HG02798 (cell line): Measurements from ENCODE around the gene CCL18.
"Not testable (repeated sequence)": the region's sequence is repeated elsewhere in the genome, so short reads cannot be mapped to it uniquely, and the experiment has no call there.

Source experiments
- ATAC-seq: cut with Tn5 transposase; IDR thresholded peaks from one replicate; pipeline ENCODE4 v1.9.1; 2021; ENCODE audit warnings: mild to moderate bottlenecking; ENCODE audit not compliant: unreplicated experiment, poor library complexity

CCL18 gene

DNA sequence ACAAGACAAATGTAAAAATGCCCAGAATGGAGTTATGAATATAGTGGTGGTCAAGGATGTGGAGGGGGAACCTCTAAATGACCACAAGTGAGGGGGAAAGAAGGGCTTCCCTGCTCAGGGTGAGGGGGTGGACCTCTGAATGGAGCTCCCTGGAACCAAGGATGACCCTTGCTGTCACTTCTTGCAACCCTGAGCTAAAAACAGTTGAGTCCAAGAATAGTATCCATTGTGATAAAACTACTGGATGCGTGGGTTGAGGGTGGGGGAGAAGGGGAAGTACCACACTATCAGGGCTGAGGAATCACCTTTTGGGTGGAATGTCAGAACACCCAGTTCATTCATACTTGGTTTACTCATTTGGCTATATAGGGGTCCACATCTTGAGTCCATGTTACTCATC is 34.9 kb downstream of the CCL18 start:
- ATAC-seq, result not testable (repeated sequence)

DNA sequence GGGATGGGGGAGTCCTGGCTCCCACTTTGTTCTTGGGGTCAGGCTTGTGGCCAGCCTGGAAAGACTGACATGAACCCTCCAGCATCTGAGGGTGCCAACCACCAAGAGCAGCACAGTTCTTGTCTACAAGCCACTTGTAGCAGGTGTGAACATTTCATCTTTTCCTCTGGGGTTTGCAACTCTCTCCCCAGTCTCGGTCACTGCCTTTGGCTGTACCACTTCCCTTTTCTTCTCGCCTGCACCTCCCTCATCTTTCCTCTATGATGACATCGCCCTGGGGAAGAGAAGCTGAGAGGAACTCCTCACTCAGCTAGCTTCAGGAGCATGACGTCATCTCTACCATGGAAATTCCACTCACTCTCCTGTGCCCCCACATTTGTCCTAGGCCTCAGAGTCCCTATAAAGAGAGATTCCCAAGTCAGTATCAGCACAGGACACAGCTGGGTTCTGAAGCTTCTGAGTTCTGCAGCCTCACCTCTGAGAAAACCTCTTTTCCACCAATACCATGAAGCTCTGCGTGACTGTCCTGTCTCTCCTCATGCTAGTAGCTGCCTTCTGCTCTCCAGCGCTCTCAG is 39.4 kb downstream of the CCL18 start, which contains the start of gene CCL4:
Gene CCL4, plus strand, starts transcription at position 427 of the 575 bp plus-strand sequence. Its CDS starts 79 bp downstream, at position 506.
- peak; percentile 77 for ATAC-seq

DNA sequence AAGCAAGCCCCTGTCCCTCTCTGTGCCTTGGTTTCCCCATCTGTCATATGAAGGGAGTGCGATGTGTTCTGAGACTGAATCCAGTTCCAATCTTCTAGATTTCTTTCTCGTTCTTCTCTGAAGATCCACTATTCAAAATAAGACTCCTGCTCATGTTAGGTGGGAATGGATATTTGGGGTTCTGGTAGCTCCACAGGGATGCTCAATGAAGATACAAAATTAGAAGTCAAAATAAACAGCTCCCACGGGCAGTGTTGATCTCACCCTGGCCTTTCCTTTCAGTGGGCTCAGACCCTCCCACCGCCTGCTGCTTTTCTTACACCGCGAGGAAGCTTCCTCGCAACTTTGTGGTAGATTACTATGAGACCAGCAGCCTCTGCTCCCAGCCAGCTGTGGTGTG is 40.2 kb downstream of the CCL18 start:
- ATAC-seq, result not testable (repeated sequence)

DNA sequence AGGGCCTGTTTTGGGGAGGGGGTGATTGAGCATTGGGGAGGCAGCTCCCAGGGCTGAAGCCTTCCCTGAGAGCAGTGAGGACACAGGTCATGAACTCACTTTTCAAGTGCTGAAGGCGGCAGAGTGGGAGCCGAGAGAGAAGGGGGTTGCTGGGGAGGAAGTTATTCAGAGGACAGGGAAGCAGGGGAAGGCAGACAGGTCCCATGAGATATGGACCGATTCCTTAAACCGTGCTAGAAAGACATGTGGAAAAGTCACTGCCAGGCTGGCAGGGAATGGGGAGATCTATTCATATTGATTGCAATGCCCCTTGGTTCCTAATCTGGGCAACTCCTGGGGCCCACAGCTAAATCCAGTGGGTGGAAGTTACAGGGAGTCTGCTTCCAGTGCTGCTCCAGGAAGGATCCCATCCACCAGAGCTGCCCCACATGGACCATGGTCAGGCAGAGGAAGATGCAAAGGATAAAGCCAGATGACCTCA is 40.7 kb downstream of the CCL18 start:
- no peak for ATAC-seq

DNA sequence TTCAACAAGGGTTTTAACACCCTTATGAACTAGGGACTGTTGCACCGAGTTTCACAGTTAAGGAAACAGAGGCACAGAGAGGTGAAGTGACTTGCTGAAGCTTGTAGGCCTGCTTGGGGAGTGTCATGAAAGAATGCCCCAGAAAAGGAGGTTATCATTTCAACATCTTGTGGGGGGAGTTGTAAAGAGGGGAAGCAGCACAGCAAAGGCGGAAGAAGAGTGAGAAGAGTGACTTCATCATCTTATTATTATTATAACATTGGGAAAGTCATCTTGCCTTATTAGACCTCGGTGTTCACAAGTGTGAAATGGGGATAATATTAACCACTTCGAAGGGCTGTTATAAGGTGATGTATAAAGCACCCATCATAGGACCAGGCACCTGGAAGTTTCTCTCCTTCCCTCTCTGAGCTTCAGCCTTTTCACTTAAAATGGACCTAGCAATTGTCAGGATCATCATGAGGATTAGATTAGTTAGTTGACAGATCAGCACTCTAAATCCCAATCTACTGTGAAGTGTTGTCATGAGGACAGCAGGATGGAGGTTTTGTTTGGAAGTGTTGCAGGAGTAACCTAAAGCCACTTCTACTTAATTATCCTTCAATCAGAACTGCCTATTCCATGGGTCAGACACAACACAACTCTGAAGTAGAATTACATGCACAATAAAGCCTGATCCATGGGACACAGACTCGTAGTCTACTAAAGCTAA is 41.9 kb downstream of the CCL18 start:
- ATAC-seq, result no peak

DNA sequence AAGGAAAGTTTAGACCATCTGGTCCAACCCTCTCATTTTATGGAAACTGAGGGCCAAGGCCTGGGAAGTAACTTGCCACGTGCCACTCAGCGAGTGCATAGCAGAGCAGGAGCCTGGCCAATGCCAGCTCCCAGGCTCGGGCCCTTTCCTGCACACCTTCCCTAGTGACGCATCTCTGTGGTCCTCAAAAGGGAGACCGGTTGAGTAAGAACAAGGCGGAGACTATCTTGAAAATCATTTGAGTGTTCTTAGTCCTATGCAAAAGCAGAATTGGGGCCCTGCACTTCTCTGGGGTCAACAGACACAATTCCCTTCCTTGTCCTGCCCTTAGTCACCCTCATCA is 42.4 kb downstream of the CCL18 start:
- no peak for ATAC-seq

DNA sequence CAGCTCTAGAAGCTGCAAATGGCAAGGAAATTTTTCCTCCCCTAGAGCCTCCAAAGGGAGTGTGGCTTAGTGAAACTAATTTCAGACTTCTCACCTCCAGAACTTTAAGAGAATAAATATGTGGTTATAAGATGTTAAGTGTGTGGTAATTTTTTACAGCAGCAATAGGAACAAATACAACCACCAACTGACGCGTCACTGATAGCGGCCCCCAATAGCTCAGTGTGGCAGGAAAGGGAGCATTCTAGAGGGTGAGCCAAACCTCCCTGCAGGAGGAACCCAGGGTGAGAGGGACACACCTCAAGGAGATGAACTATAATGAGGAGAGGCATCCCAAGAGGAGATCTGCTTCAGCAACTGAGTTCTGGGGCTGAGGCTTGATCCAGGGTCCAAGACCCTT is 43.6 kb downstream of the CCL18 start:
- no peak for ATAC-seq

DNA sequence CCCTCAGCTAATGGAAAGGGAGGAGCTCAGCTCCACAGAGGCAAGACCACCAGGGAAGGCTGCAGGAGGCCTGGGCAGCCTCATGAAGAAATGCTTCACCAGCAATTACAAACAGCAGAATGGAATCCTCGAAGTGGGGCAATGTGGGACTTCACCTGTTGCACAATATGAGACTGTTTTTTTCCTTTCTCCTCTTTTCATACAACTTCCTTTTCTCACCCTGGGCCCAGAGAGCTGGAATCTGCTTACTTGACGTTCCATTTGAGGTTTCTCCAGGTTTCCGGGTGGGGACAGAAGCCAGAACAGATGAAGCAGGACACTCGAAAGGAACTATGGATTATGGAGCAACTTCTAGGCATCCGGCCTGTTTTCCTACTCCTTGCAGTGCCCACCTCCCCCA is 44.2 kb downstream of the CCL18 start:
- not testable (repeated sequence) for ATAC-seq

DNA sequence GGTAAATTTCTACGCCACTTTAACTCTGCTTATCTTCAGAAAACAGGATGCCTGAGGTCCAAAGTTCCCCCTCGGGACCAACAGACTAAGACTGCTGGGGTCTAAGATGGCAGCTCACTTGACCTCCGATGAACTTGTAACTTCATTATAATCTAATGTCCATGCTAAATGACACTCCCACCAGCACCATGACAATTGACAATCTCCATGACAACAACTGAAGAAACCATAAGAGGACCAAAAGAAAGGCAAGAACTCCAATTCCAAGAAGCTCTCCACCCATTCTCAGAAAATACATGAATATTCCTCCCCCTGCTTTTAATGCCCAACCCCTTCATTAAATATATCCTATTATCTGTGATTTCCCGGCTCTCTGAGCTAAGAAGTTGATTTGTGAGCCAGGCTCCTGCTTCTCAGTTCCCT is 47.0 kb downstream of the CCL18 start:
- no peak for ATAC-seq

DNA sequence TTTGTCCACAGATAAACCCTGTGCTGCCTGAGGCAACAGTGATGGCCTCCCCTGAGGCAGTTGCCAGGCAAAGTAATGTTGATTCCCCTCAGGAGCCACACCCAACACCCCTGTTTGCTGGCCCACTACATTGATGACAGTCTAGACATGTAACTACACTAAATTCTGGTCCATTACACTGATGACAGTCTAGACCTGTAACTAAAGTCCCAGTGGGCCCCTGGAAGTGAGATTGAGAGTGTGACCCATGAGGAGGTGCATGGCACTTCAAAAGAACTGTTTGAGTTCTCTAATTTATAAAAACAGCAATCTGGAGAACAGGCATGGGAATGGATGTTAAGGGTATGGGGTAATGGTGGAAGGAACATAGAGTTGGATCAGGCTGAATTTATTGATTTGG is 48.5 kb downstream of the CCL18 start:
- no peak for ATAC-seq

DNA sequence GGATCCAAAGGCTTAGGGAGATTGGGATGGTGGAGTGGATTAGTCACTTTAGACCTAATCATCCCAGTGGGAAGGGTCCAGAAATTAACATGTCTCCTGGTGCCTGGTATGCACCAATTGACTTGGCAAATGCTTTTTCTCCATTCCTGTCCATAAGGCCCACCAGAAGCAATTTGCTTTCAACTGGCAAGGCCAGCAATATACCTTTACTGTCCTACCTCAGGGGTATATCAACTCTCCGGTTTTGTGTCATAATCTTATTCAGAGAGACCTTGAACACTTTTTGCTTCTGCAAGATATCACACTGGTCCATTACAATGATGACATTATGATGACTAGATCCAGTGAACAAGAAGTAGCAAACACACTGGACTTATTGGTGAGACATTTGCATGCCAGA is 49.1 kb downstream of the CCL18 start:
- ATAC-seq, result not testable (repeated sequence)

DNA sequence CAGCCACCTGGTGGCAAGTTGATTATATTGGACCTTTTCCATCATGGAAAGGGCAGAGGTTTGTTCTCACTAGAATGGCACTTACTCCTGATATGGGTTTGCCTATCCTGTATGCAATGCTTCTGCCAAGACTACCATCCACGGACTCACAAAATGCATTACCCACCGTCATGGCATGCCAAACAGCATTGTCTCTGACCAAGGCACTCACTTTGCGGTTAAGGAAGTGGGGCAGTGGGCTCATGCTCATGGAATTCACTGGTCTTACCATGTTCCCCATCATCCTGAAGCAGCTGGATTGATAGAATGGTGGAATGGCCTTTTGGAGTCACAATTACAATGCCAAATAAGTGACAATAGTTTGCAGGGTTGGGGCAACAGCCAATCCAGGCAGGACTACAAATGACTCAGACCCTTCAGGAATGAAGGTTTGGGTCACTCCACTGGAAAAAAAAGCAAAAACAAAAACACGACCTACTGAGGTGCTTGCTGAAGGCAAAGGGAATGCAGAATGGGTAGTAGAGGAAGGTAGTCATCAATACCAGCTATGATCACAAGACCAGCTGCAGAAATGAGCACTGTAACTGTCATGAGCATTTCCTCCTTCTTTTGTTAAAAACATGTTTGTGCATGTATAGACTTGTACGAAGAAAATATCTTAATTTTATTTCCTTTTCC is 51.0 kb downstream of the CCL18 start:
- not testable (repeated sequence) for ATAC-seq

DNA sequence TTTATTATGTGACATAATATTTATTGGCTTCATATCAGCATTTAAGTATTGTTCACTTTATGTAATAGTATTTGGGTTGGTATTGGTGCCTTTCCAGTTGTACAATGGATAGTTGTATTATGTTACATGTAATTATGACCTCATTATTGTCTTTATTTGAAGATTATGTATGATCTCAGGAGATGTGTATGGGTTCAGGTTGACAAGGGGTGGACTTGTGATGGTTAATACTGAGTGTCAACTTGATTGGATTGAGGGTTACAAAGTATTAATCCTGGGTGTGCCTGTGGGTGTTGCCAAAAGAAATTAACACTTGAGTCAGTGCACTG is 51.5 kb downstream of the CCL18 start:
- not testable (repeated sequence) for ATAC-seq

DNA sequence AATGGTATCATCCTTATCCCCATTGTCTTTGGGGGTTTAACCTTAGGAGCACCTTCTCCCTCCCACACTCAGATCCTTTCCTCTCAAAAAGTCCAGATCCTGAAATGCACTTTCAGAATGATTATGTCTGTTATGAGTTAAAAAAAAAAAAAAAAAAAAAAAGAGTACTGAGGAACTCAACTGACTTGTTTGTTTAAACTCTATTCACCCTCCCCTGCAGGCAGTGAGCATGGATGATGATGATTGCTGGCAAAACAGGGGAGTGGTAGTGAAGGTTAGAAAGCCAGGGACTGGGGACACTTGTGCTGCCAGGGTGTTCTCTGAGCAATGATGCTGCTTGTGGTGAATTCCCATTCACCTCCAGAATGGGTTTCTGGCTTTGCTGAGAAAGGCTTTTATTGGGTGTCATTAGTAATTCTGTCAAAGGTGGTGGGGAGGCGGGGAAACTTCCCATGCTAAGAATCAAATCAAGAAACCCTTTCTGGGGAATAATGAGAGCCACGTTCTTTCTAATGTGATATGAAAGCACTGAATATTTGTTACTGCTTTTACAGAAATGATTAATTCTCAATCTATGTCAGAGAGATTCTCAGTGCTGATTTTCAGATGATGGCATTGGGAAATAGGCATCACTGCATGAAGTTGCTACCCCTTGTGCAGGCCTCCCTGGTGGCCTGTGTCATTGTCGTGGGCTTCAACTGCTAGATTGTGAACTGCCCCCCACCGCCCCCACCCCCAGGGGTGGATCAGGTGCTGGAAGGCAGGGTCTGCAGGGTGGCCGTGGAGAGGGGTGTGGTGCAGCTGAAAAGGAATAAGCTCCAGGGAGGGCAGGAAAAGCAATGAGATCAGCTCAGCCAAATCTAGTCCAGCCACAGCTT is 53.7 kb downstream of the CCL18 start:
- ATAC-seq, result peak; percentile 43

DNA sequence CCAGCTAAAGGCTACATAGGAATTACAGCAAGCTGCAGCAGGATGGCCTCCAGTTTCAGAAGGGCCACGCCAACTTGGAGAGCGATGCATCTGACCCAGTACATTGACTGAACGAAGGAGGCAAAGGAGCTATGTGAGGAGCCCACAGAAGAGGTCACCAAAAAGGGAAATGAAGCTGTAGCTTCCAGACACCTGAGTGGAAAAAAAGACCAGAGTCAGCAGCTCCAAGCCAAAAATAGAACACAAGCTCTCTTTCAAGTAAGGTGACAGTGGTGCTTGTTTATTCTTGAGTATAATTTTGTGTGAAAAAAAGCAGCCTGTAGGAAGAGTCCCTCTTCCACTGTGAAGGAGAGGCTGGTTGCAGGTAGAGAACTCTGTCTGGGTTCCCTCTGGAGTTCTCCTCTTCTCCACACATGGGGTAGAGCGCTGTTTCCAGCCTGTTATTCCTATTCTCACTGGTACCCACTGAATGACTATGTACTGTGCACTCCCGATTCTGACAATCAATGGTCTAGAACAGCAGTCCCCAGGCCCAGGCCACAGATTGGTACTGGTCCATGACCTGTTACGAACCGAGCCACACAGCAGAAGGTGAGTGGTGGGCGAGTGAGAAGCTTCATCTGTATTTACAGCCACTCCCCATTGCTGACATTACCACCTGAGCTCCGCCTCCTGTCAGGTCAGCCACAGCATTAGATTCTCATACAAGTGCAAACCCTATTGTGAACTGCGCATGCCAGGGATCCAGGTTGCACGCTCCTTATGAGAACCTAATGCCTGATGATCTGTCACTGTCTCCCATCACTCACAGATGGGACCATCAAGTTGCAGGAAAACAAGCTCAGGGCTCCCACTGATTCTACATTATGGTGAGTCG is 54.6 kb downstream of the CCL18 start:
- no peak for ATAC-seq

DNA sequence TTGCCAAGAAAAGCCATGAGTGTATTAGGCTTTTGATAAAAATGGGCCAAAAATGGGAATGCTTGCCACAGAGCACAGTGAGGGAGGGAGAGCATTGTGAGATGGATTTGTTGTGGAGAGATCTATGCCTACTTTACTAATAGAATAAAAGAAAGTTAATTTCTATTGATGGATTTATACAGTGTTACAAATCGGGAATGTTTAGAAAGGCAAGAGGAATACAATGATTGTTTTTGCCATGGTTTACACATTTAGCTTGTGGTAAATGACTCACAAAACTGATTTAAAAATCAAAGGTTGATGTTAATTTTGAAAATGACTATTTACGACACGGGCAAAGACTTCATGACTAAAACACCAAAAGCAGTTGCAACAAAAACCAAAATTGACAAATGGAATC is 56.1 kb downstream of the CCL18 start:
- ATAC-seq, result no peak

DNA sequence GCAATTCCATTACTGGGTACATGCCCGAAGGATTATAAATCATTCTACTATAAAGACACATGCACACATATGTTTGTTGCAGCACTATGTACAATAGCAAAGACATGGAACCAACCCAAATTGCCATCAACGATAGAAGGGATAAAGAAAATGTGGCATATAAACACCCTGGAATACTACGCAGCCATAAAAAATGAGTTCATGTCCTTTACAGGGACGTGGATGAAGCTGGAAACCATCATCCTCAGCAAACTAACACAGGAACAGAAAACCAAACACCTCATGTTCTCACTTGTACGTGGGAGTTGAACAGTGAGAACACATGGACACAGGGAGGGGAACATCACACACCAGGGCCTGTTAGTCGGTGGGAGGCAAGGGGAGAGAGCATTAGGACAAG is 57.0 kb downstream of the CCL18 start:
- ATAC-seq, result not testable (repeated sequence)
